Measurements from ENCODE around the gene LAMC2. TPM values are rescaled to one million over a fixed set of nuclear protein-coding genes. Genes with fewer than 3 reads are reported as not detected.

Gene LAMC2
- total and polyA plus RNA-seq, 9 of the 15 experiments (the other 6 are each of a cell fraction or from before 2014, with no cell fraction given) = 0.02 to 0.03 TPM; not detected in 7

DNA sequence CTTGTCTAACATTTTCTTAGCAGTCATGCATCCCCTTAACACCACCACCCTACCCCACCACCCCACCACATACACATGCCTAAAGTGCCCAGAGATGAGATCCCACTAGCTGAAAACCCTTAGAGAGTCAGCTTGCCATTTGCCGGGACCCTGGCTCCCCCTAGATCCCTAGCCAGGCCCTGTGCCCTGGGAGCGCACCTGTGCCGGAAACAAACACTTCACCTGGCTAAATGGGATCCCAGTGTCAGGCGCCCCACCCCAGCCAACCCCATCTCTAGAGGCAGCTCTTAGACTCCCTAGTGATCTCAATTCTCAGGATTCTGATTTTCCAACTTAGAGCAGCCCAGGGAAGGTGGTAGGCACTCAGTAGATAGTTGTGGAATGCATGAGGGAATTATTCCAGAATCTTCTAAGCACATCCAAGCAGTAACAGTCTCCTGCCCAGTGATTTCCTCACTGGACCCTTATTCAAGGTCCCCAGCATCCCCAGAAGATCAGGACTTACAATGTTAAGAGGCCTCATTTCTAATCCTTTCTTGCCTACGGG is 105.2 kb downstream of the LAMC2 start:
- no peak for DNase-seq (ENCODE audit: extremely low read depth in 1 of 4, low spot score in 3 of 4)
- no peak overlapping the region for H3K4me3 ChIP-seq
- no peaks in the 10 kb centered on the region for H3K36me3 ChIP-seq (ENCODE audit: control insufficient read depth, insufficient read depth, low read length)
- no peak overlapping the region for H3K4me2 ChIP-seq (ENCODE audit: insufficient read depth, low read length)
- H3K79me2 ChIP-seq (ENCODE audit: control insufficient read depth, insufficient read depth, low read length) = no peaks in the 10 kb centered on the region
- no peaks in the 10 kb centered on the region for H3K9me1 ChIP-seq (ENCODE audit: control insufficient read depth, insufficient read depth, low read length)
- TF ChIP-seq ZFP36 (IDR thresholded peaks at IDR 0.05; ENCODE audit: low read depth, low read length, partially characterized antibody) = no peak
- TF ChIP-seq ZNF518B (CRISPR knock-in tag; IDR thresholded peaks at IDR 0.05) = no peak
- no peak for TF ChIP-seq HMGN3 (IDR thresholded peaks at IDR 0.05; ENCODE audit: borderline replicate concordance, extremely low read depth, insufficient read length, low read depth, low read length)
- no peak for TF ChIP-seq ZNF133 (CRISPR knock-in tag; IDR thresholded peaks at IDR 0.05)
- no peak for TF ChIP-seq FOS (IDR thresholded peaks at IDR 0.05; ENCODE audit: extremely low read depth, insufficient read length)
- TF ChIP-seq, protein P1, sequence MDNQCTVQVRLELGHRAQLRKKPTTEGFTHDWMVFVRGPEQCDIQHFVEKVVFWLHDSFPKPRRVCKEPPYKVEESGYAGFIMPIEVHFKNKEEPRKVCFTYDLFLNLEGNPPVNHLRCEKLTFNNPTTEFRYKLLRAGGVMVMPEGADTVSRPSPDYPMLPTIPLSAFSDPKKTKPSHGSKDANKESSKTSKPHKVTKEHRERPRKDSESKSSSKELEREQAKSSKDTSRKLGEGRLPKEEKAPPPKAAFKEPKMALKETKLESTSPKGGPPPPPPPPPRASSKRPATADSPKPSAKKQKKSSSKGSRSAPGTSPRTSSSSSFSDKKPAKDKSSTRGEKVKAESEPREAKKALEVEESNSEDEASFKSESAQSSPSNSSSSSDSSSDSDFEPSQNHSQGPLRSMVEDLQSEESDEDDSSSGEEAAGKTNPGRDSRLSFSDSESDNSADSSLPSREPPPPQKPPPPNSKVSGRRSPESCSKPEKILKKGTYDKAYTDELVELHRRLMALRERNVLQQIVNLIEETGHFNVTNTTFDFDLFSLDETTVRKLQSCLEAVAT (IDR thresholded peaks at IDR 0.05) = no peak
- no peak for TF ChIP-seq PHB2 (IDR thresholded peaks at IDR 0.05; ENCODE audit: low read depth)
- TF ChIP-seq ZNF512 (tag; IDR thresholded peaks at IDR 0.05) = no peak
- no peak for TF ChIP-seq NEUROD1 (IDR thresholded peaks at IDR 0.05; ENCODE audit: borderline replicate concordance, low read depth, low read length, partially characterized antibody)
- TF ChIP-seq SMC3 (conservative IDR thresholded peaks at IDR 0.05; ENCODE audit: insufficient read depth, low read depth, low read length) = no peak
- WGBS (ENCODE audit: insufficient coverage, low coverage, missing lambda C conversion rate) = 6% methylated on average over 5 of the region's 5 CpGs
- ChIA-PET CTCF (ENCODE audit: low intra/inter-chr PET ratio) (no interaction called here), POLR2A (interaction anchor here (0.6 to 0.7 kb wide), 2 partner anchors 541 to 864 kb away, joined by 3 read pairs; no protein-coding TSS in a partner anchor)
- H3K9me3 ChIP-seq (replicated peaks; ENCODE audit: control insufficient read depth, insufficient read depth, low read depth, low read length) = no peaks in the 10 kb centered on the region
- H3K27me3 ChIP-seq (ENCODE audit: control insufficient read depth in 2 of 2, insufficient read depth in 2 of 2, low read length in 2 of 2) = peaks cover 23 to 52% of the 10 kb centered on the region in 2 experiments
- intact Hi-C loops (cut with micrococcal nuclease) (no loop called here), in situ Hi-C loops (cut with MboI) (no loop called here)
- no peak overlapping the region for H3K27ac ChIP-seq (ENCODE audit: extremely low read depth, low read depth, low read length)
- no TSS peak for BruUV-seq (replicated peaks)
- ATAC-seq = no peak
- H3K4me1 ChIP-seq (replicated peaks in 1 of 2; ENCODE audit: control insufficient read depth in 2 of 2, insufficient read depth in 2 of 2, low read length in 2 of 2) = no peaks in the 10 kb centered on the region
- H4K20me1 ChIP-seq (replicated peaks; ENCODE audit: control insufficient read depth, insufficient read depth, low read length) = no peaks in the 10 kb centered on the region; the same call in 1 of the 2 replicates
- no peak overlapping the region for H3K9ac ChIP-seq (ENCODE audit: insufficient read depth in 1 of 2, low read depth in 2 of 2, low read length in 2 of 2)
- H2AFZ ChIP-seq (ENCODE audit: low read depth, low read length) = no peak overlapping the region
- FAIRE-seq = no peak
